Activated CD4-positive, alpha-beta T cell treated with anti-CD3 and anti-CD28 coated beads for 36 hours (primary cell): ENCODE measurements around the gene TAC3. TPM values are rescaled to one million over a fixed set of nuclear protein-coding genes. Genes with fewer than 3 reads are reported as not detected.
"Not testable (repeated sequence)": the region's sequence is repeated elsewhere in the genome, so short reads cannot be mapped to it uniquely, and the experiment has no call there.

Source experiments
- ATAC-seq: fragments of 200-7000 bp; cut with Tn5 transposase; one replicate; pipeline ENCODE4 v1.10.0; 2021; ENCODE audit warnings: mild to moderate bottlenecking, moderate library complexity
- CTCF ChIA-PET: fragments of 350-600 bp; sonication (Branson Sonifier 250); formaldehyde crosslinking; loops from one replicate; lab custom pipeline; 2021; ENCODE audit warnings: antibody characterized with exemption; lab: Charles Lee
- POLR2A ChIA-PET: fragments of 350-600 bp; sonication (Branson Sonifier 250); formaldehyde crosslinking; loops from one replicate; lab custom pipeline; 2021; ENCODE audit warnings: antibody characterized with exemption, inconsistent platforms; lab: Charles Lee
- DNase-seq: peaks from one replicate; pipeline ENCODE4 v3.0.0-alpha.2; 2020
- H3K27ac Mint-ChIP-seq: one replicate; pipeline ENCODE4 v1.8.0; 2021; ENCODE audit warnings: mixed read lengths
- H3K27me3 Mint-ChIP-seq: one replicate; pipeline ENCODE4 v1.8.0; 2021; ENCODE audit warnings: mixed read lengths
- H3K36me3 Mint-ChIP-seq: one replicate; pipeline ENCODE4 v1.8.0; 2021; ENCODE audit warnings: low read depth, mixed read lengths
- H3K4me1 Mint-ChIP-seq: one replicate; pipeline ENCODE4 v1.8.0; 2021; ENCODE audit warnings: mixed read lengths
- H3K4me3 Mint-ChIP-seq: one replicate; pipeline ENCODE4 v1.8.0; 2021; ENCODE audit warnings: mild to moderate bottlenecking, moderate library complexity, mixed read lengths
- H3K9me3 Mint-ChIP-seq: one replicate; pipeline ENCODE4 v1.8.0; 2021; ENCODE audit warnings: low read depth, mixed read lengths
- intact Hi-C, 2 experiments: fragments of 100-400 bp; cut with DNase I in 1 of 2; cut with micrococcal nuclease in 1 of 2; formaldehyde crosslinking; loops; one replicate each; pipeline versions ENCODE4 v1.14.2 to v1.15.1; 2022 to 2024; cut with DNase I, micrococcal nuclease
- total RNA-seq, 2 experiments: library from RNA; stranded (reverse); gene quantifications; one replicate each; pipeline ENCODE4 v1.2.3, GENCODE V29; 2021

The TAC3 gene
- total RNA-seq, 2 experiments from 2014 or later, result 0.37 to 0.63 TPM

- DNase-seq, result no peak
- Mint-ChIP-seq H3K36me3 (no peaks in the 10 kb centered on the region), H3K9me3 (no peaks in the 10 kb centered on the region), H3K4me1 (peaks cover 18% of the 10 kb centered on the region), H3K4me3 (no peak overlapping the region), H3K27ac (no peak overlapping the region), H3K27me3 (no peaks in the 10 kb centered on the region)
- intact Hi-C loops, result no loop called here
- ChIA-PET CTCF (interaction anchor here (0.7 to 5.3 kb wide), 15 partner anchors 8 to 260 kb away, joined by 3 to 35 read pairs (median 5); partner anchors contain the start of gene ZBTB39), POLR2A (no interaction called here)
- no peak for ATAC-seq
These were observed 2.6 kb upstream of the TAC3 start for GRCh38 chr12:57018906-57019305.

- H3K4me3 Mint-ChIP-seq, intact Hi-C loops, POLR2A ChIA-PET: not testable (repeated sequence)
These were observed 2.0 kb upstream of the TAC3 start for GRCh38 chr12:57018353-57018752.

GRCh38 chr12:57012600-57013465 lies 3.5 kb downstream of the TAC3 start:
- H3K27ac Mint-ChIP-seq, result peak overlapping the region; percentile 56
- CTCF ChIA-PET, result interaction anchor here (0.5 to 4.0 kb wide), 9 partner anchors 8 to 443 kb away, joined by 3 to 24 read pairs (median 4); no protein-coding TSS in a partner anchor
- POLR2A ChIA-PET, result no interaction called here
- no peaks in the 10 kb centered on the region for H3K9me3 Mint-ChIP-seq
- DNase-seq (no peak), ATAC-seq (no peak)
- no peaks in the 10 kb centered on the region for H3K36me3 Mint-ChIP-seq
- no peaks in the 10 kb centered on the region for H3K27me3 Mint-ChIP-seq
- intact Hi-C loops, result no loop called here
- H3K4me1 Mint-ChIP-seq, result peaks cover 41% of the 10 kb centered on the region
- no peak overlapping the region for H3K4me3 Mint-ChIP-seq

More at GRCh38 chr12:57018353-57018752, 2.0 kb upstream of the TAC3 start:
- not testable (repeated sequence) for ATAC-seq, DNase-seq, H3K27me3 Mint-ChIP-seq, H3K9me3 Mint-ChIP-seq, H3K36me3 Mint-ChIP-seq, H3K27ac Mint-ChIP-seq
- CTCF ChIA-PET, result interaction anchor here (0.5 to 5.3 kb wide), 15 partner anchors 9 to 74 kb away, joined by 3 to 35 read pairs (median 4); partner anchors contain the start of gene ZBTB39
- peaks cover 18% of the 10 kb centered on the region for H3K4me1 Mint-ChIP-seq

GRCh38 chr12:57011438-57012424 lies 4.6 kb downstream of the TAC3 start:
- H3K36me3 Mint-ChIP-seq, result no peaks in the 10 kb centered on the region
- peaks cover 52% of the 10 kb centered on the region for H3K4me1 Mint-ChIP-seq
- peak; percentile 75 for ATAC-seq
- POLR2A ChIA-PET, result interaction anchor here (0.7 kb wide), 1 partner anchor 365 kb away, joined by 3 read pairs; no protein-coding TSS in a partner anchor
- DNase-seq, result peak; percentile 51
- H3K27me3 Mint-ChIP-seq, result no peaks in the 10 kb centered on the region
- intact Hi-C loops, result loop anchor here in 1 of 2 experiments (1.0 kb wide), 1 partner anchor 36 kb away; no protein-coding TSS in a partner anchor
- H3K27ac Mint-ChIP-seq, result peak overlapping the region; percentile 61
- peak overlapping the region; percentile 24 for H3K4me3 Mint-ChIP-seq
- CTCF ChIA-PET, result interaction anchor here (0.6 to 4.0 kb wide), 19 partner anchors 8 to 442 kb away, joined by 3 to 24 read pairs (median 5); partner anchors contain the start of genes NEMP1 and STAT6
- no peaks in the 10 kb centered on the region for H3K9me3 Mint-ChIP-seq

GRCh38 chr12:57010627-57011247 lies 5.6 kb downstream of the TAC3 start:
- no peak for ATAC-seq
- no peak for DNase-seq
- no peaks in the 10 kb centered on the region for H3K27me3 Mint-ChIP-seq
- CTCF ChIA-PET, result interaction anchor here (0.6 to 4.0 kb wide), 16 partner anchors 8 to 812 kb away, joined by 3 to 24 read pairs (median 5); partner anchors contain the start of genes NEMP1 and STAT6
- H3K9me3 Mint-ChIP-seq, result no peaks in the 10 kb centered on the region
- H3K36me3 Mint-ChIP-seq, result no peaks in the 10 kb centered on the region
- H3K27ac Mint-ChIP-seq, result no peak overlapping the region
- no peak overlapping the region for H3K4me3 Mint-ChIP-seq
- peaks cover 54% of the 10 kb centered on the region for H3K4me1 Mint-ChIP-seq
- POLR2A ChIA-PET, result interaction anchor here (0.7 kb wide), 1 partner anchor 366 kb away, joined by 3 read pairs; no protein-coding TSS in a partner anchor
- intact Hi-C loops, result loop anchor here in 1 of 2 experiments (1.0 kb wide), 1 partner anchor 37 kb away; no protein-coding TSS in a partner anchor

- no peak overlapping the region for H3K4me3 Mint-ChIP-seq
- DNase-seq (no peak), ATAC-seq (no peak)
- H3K4me1 Mint-ChIP-seq, result peaks cover 60% of the 10 kb centered on the region
- H3K9me3 Mint-ChIP-seq, result no peaks in the 10 kb centered on the region
- H3K27me3 Mint-ChIP-seq, result no peaks in the 10 kb centered on the region
- ChIA-PET POLR2A (no interaction called here), CTCF (interaction anchor here (0.6 to 13.0 kb wide), 12 partner anchors 10 to 813 kb away, joined by 3 to 207 read pairs (median 8); partner anchors contain the start of genes MYO1A, NEMP1 and STAT6)
- intact Hi-C loops, result loop anchor here (5.0 kb wide), 2 partner anchors 172 to 232 kb away; no protein-coding TSS in a partner anchor
- H3K36me3 Mint-ChIP-seq, result no peaks in the 10 kb centered on the region
- H3K27ac Mint-ChIP-seq, result no peak overlapping the region
These were observed 6.2 kb downstream of the TAC3 start for GRCh38 chr12:57009949-57010626.

- ATAC-seq (peak; percentile 50), DNase-seq (no peak)
- Mint-ChIP-seq H3K27ac (peak overlapping the region; percentile 78), H3K4me3 (no peak overlapping the region), H3K9me3 (no peaks in the 10 kb centered on the region), H3K4me1 (peaks cover 69% of the 10 kb centered on the region), H3K27me3 (no peaks in the 10 kb centered on the region), H3K36me3 (peaks cover 12% of the 10 kb centered on the region)
- ChIA-PET POLR2A (interaction anchor here (0.7 kb wide), 2 partner anchors 48 to 104 kb away, joined by 3 read pairs; no protein-coding TSS in a partner anchor), CTCF (interaction anchor here (0.5 to 13.0 kb wide), 22 partner anchors 8 to 786 kb away, joined by 3 to 207 read pairs (median 4); partner anchors contain the start of genes LRP1, MYO1A, NEMP1 and RNF41)
- intact Hi-C loops, result loop anchor here (1.0 to 5.0 kb wide), 5 partner anchors 54 to 234 kb away; no protein-coding TSS in a partner anchor
These were observed 8.2 kb downstream of the TAC3 start for GRCh38 chr12:57008178-57008577.

GRCh38 chr12:57006809-57007475 lies 9.4 kb downstream of the TAC3 start:
- H3K27me3 Mint-ChIP-seq, result no peaks in the 10 kb centered on the region
- DNase-seq (peak; percentile 44), ATAC-seq (peak; percentile 5)
- H3K4me1 Mint-ChIP-seq, result peaks cover 64% of the 10 kb centered on the region
- peaks cover 23% of the 10 kb centered on the region for H3K36me3 Mint-ChIP-seq
- peak overlapping the region; percentile 70 for H3K4me3 Mint-ChIP-seq
- peak overlapping the region; percentile 78 for H3K27ac Mint-ChIP-seq
- POLR2A ChIA-PET, result interaction anchor here (0.6 kb wide), 2 partner anchors 105 to 228 kb away, joined by 3 to 7 read pairs; no protein-coding TSS in a partner anchor
- intact Hi-C loops, result loop anchor here (1.0 to 5.0 kb wide), 6 partner anchors 80 to 282 kb away; partner anchors contain the start of gene NACA (in 1 of the 2)
- no peaks in the 10 kb centered on the region for H3K9me3 Mint-ChIP-seq
- CTCF ChIA-PET, result interaction anchor here (0.6 to 13.0 kb wide), 10 partner anchors 8 to 323 kb away, joined by 3 to 207 read pairs (median 6); partner anchors contain the start of genes STAT6 and TAC3
